HFF-Myc (cell line): ENCODE measurements around the gene VAT1.
"Not testable (repeated sequence)": the region's sequence is repeated elsewhere in the genome, so short reads cannot be mapped to it uniquely, and the experiment has no call there.

Experiments used
- DNase-seq: peaks from one replicate; pipeline ENCODE4 v3.0.0-alpha.2; 2011; ENCODE audit warnings: low read depth; ENCODE audit errors: extremely low read depth
- H3K4me3 ChIP-seq: replicated peaks from 2 replicates; pipeline ENCODE4 v1.5.1; 2011; ENCODE audit warnings: low read depth, mild to moderate bottlenecking, control low read depth, low read length
- TF ChIP-seq, protein P1 (sequence below): IDR thresholded peaks from 2 replicates; pipeline ENCODE4 v1.5.1; 2012; ENCODE audit warnings: mild to moderate bottlenecking, low read depth, low read length, control low read depth; ENCODE audit errors: missing control alignments

The VAT1 gene

DNA sequence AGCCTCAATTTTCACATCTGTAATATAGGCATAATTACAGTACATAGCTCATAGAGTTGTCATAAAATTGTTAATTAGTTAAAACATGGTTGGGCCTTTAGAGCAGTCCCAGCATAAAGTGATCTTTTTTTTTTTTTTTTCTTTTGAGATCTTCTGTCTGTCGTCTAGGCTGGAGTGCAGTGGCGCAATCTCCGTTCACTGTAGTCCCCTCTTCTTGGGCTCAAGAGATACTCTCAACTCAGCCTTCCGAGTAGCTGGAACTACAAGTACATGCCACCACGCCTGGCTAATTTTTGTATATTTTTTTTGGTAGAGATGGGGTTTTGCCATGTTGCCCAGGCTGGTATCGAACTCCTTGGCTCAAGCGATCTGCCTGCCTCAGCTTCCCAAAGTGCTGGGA, 33.9 kb upstream of the VAT1 start:
- DNase-seq: no peak
- H3K4me3 ChIP-seq: no peak overlapping the region
- TF ChIP-seq, protein P1, sequence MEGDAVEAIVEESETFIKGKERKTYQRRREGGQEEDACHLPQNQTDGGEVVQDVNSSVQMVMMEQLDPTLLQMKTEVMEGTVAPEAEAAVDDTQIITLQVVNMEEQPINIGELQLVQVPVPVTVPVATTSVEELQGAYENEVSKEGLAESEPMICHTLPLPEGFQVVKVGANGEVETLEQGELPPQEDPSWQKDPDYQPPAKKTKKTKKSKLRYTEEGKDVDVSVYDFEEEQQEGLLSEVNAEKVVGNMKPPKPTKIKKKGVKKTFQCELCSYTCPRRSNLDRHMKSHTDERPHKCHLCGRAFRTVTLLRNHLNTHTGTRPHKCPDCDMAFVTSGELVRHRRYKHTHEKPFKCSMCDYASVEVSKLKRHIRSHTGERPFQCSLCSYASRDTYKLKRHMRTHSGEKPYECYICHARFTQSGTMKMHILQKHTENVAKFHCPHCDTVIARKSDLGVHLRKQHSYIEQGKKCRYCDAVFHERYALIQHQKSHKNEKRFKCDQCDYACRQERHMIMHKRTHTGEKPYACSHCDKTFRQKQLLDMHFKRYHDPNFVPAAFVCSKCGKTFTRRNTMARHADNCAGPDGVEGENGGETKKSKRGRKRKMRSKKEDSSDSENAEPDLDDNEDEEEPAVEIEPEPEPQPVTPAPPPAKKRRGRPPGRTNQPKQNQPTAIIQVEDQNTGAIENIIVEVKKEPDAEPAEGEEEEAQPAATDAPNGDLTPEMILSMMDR: no peak

DNA sequence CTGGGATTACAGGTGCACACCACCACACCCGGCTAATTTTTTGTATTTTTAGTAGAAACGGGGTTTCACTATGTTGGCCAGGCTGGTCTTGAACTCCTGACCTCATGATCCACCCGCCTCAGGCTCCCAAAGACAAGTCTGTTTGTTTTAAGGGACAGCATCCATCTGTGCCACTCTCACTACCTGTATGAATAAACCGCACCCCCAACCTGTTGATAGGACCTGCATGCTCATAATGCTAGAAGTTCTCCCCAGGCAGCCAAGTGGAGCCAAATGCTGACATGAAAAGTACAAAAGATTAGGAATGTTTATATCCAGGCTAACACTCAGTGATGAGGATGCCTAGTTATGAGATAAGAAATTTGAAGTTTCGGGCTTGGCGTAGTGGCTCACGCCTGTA, 30.8 kb upstream of the VAT1 start:
- H3K4me3 ChIP-seq, DNase-seq: not testable (repeated sequence)

DNA sequence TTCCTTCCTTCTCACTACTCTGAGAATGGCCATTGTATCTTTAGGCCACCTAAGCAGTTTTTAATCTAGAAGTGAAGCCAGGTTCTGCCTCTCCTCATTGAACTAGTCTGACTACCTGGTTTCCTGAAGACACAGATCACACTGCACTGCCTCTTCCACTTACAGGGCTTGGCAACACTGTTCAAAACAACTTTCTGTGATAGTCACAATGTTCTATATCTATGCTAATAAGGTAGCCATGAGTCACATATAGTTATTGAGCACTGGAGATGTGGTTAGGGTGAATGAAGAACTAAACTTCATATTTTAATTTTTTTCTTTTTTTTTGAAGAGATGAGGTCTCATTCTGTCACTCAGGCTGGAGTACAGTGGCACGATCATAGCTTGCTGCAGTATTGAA, 29.8 kb upstream of the VAT1 start:
- no peak for DNase-seq
- H3K4me3 ChIP-seq: no peak overlapping the region
- TF ChIP-seq, protein P1: no peak

DNA sequence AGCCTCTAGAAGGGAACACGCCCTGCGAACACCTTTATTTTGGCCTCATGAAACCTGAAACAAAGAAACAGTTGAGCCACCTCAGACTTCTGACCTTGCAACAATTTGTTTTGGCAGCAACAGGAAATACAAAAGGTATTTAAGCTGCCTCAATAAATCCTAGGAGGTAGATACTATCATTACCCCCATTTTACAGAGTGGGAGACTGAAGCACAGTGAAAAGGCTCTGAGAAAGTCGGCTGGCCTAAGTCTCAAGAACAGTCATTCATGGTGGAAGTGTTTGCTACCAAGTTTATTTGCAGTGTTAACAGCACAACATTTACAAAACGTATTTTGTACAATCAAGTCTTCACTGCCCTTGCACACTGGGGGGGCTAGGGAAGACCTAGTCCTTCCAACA, 21.8 kb upstream of the VAT1 start:
- H3K4me3 ChIP-seq: no peak overlapping the region
- DNase-seq: no peak
- TF ChIP-seq, protein P1: no peak

DNA sequence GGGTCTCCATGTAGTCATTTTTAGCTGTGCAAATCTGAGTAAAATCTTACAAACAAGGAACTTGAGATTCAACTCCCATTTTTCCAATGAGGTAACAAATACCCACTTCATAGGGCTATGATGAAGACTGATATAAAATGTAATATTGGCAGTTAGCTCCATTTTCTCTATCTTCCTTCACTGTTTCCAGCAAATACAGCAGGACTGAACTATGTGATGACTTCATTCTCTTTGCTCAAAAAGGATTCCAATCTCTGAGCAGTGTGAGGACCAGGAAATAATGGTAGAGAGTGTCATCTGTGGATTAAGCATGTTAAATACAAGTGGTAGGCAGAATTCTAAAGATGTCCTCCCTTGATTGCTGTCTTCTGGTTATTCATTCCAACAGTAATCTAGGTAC, 21.1 kb upstream of the VAT1 start:
- DNase-seq: no peak
- H3K4me3 ChIP-seq: no peak overlapping the region
- TF ChIP-seq, protein P1: no peak

DNA sequence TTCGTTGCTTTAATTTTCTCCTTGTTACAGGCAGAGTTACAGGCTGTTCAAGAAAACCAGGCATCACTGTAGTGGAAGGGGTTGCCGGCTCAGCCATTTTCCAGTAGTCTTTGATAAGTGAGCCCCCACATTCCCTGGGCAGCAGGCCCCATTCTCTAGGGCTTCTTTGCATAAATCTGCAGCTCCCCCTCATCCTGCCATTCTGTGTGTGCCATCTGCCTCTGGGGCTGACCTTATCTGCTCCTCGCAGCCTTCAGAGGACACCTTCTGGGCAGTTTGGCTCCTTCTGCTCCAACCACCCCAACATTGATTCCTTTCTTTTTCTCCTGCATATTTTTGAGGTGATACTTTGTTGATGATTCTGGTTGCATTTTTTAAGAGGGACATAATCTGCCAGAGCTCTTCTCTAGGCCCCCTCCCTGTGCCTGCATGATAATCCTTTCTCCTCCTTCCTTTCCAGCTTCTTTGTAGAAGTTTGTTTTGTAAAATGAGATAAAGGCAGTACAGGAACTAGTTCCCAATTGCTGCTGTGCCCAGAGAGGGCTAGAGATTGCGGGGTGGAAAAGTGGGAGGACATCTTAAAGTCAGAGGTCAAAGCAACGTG, 19.9 kb upstream of the VAT1 start:
- H3K4me3 ChIP-seq: no peak overlapping the region
- no peak for DNase-seq
- TF ChIP-seq, protein P1: no peak

DNA sequence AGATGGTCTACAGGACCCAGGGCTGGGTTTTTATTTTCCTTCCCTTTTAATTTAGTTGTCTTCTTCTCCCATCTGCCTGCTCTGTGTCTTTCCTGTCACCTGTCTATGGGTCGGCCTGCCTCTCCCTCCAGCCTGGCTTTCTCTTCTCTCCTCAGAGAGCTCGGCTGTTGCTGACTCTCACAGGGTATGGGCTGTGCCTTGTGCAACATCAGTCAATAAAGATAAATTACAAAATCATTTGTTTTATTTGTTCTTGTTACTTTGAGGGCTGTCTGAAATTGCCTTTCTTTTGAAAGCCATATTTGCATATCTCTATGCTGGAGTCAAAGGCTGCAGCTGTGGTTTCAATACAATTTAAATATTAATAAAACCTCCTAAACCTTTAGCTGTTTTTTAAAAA, 18.5 kb upstream of the VAT1 start:
- TF ChIP-seq, protein P1: no peak
- no peak for DNase-seq
- no peak overlapping the region for H3K4me3 ChIP-seq
